Left renal pelvis (tissue), 4 donors: ENCODE data around the gene DNMT3A. TPM values are rescaled to one million over a fixed set of nuclear protein-coding genes. Genes with fewer than 3 reads are reported as not detected.

Experiments
- DNase-seq, 4 donors: peaks; one replicate each; pipeline ENCODE4 v3.0.0-alpha.2; 2013; ENCODE audit warnings: low read depth in 4 of 4, low spot score in 3 of 4
- polyA plus RNA-seq, 4 donors: library from polyadenylated mRNA; unstranded; fragments of 120-200 nt; gene quantifications; one replicate each; pipeline ENCODE4 v1.2.1, GENCODE V29; 2013; ENCODE audit not compliant: insufficient read length in 4 of 4

DNMT3A gene
- polyA plus RNA-seq, 4 donors, result 61.3 to 96.8 (median 75.7) TPM

- DNase-seq, result no peak
Measured at GRCh38 chr2:25308599-25308998, 33.1 kb downstream of the DNMT3A start.

GRCh38 chr2:25307949-25308557 lies 33.7 kb downstream of the DNMT3A start:
- no peak for DNase-seq

GRCh38 chr2:25306777-25307368 lies 34.9 kb downstream of the DNMT3A start:
- DNase-seq, result no peak

GRCh38 chr2:25305775-25306174 lies 36.0 kb downstream of the DNMT3A start:
- DNase-seq, result no peak

GRCh38 chr2:25304826-25305596 lies 36.7 kb downstream of the DNMT3A start:
- DNase-seq, result no peak

- no peak for DNase-seq
Measured at GRCh38 chr2:25304321-25304720, 37.4 kb downstream of the DNMT3A start.

GRCh38 chr2:25303633-25304236 lies 38.0 kb downstream of the DNMT3A start:
- DNase-seq, result no peak

GRCh38 chr2:25302758-25303375 lies 38.9 kb downstream of the DNMT3A start:
- DNase-seq, result no peak

GRCh38 chr2:25301453-25302352 lies 40.0 kb downstream of the DNMT3A start:
- no peak for DNase-seq

GRCh38 chr2:25300001-25300400 lies 41.7 kb downstream of the DNMT3A start:
- DNase-seq, result no peak

- no peak for DNase-seq
Measured at GRCh38 chr2:25298776-25299431, 42.8 kb downstream of the DNMT3A start.

GRCh38 chr2:25297738-25298137 lies 44.0 kb downstream of the DNMT3A start:
- no peak for DNase-seq

GRCh38 chr2:25295621-25296020 lies 46.1 kb downstream of the DNMT3A start:
- DNase-seq, result no peak

GRCh38 chr2:25294573-25295462 lies 46.9 kb downstream of the DNMT3A start:
- DNase-seq, result no peak

GRCh38 chr2:25293958-25294562 lies 47.7 kb downstream of the DNMT3A start:
- no peak for DNase-seq

- no peak for DNase-seq
Measured at GRCh38 chr2:25293145-25293544, 48.6 kb downstream of the DNMT3A start.

GRCh38 chr2:25292408-25292807 lies 49.3 kb downstream of the DNMT3A start:
- DNase-seq, result no peak

- no peak for DNase-seq
Measured at GRCh38 chr2:25290811-25291495, 50.8 kb downstream of the DNMT3A start.
